KMS-11 (cell line): ENCODE results near the gene KDM4B.

Experiments used
- H2AFZ ChIP-seq: fragments of 200-600 bp; sonication (generic); 2 replicates; pipeline ENCODE4 v1.6.1; 2016; ENCODE audit warnings: antibody characterized with exemption, mixed run types, low read depth
- H3K27ac ChIP-seq: fragments of 200-600 bp; sonication (generic); 2 replicates; pipeline ENCODE4 v1.6.1; 2016; ENCODE audit warnings: mild to moderate bottlenecking, mixed run types
- H3K27me3 ChIP-seq: fragments of 200-600 bp; sonication (generic); 2 replicates; pipeline ENCODE4 v1.6.1; 2017; ENCODE audit warnings: mild to moderate bottlenecking, low read depth, mixed run types, moderate library complexity; ENCODE audit not compliant: insufficient read depth
- H3K36me3 ChIP-seq: fragments of 200-600 bp; sonication (generic); 2 replicates; pipeline ENCODE4 v1.6.1; 2017; ENCODE audit warnings: mild to moderate bottlenecking, mixed run types; ENCODE audit not compliant: insufficient read depth
- H3K4me1 ChIP-seq: fragments of 200-600 bp; sonication (generic); 2 replicates; pipeline ENCODE4 v1.6.1; 2016; ENCODE audit warnings: mild to moderate bottlenecking, low read depth, mixed run types; ENCODE audit not compliant: poor library complexity, severe bottlenecking
- H3K4me2 ChIP-seq: fragments of 200-600 bp; sonication (generic); 2 replicates; pipeline ENCODE4 v1.7.0; 2016; ENCODE audit warnings: mild to moderate bottlenecking, mixed run types
- H3K4me3 ChIP-seq: fragments of 200-600 bp; sonication (generic); IDR thresholded peaks from 2 replicates; pipeline ENCODE4 v1.6.1; 2017; ENCODE audit warnings: low read depth, low read length, mixed read lengths; ENCODE audit not compliant: insufficient read depth
- H3K79me2 ChIP-seq: fragments of 200-600 bp; sonication (generic); 2 replicates; pipeline ENCODE4 v1.6.1; 2016; ENCODE audit warnings: low read depth, mixed run types; ENCODE audit not compliant: insufficient read depth
- H3K9ac ChIP-seq: fragments of 200-600 bp; sonication (generic); 2 replicates; pipeline ENCODE4 v1.6.1; 2016; ENCODE audit warnings: mild to moderate bottlenecking, mixed run types
- H4K20me1 ChIP-seq: fragments of 200-600 bp; sonication (generic); 2 replicates; pipeline ENCODE4 v1.6.1; 2016; ENCODE audit warnings: mild to moderate bottlenecking, mixed run types; ENCODE audit not compliant: insufficient read depth
- CTCF ChIP-seq: fragments of 200-600 bp; sonication (generic); conservative IDR thresholded peaks from 2 replicates; pipeline ENCODE4 v1.6.1; 2017; ENCODE audit warnings: low read depth, mild to moderate bottlenecking, antibody characterized with exemption, low read length, moderate library complexity, mixed read lengths

The KDM4B gene

GRCh38 chr19:5172859-5173630 is 204.1 kb downstream of the KDM4B start:
- Histone ChIP-seq H2AFZ (no peak overlapping the region), H3K4me1 (no peaks in the 10 kb centered on the region), H4K20me1 (no peaks in the 10 kb centered on the region), H3K4me3 (no peak overlapping the region), H3K4me2 (no peak overlapping the region), H3K79me2 (no peaks in the 10 kb centered on the region), H3K36me3 (no peaks in the 10 kb centered on the region), H3K27ac (no peak overlapping the region), H3K9ac (no peak overlapping the region), H3K27me3 (peaks cover 13% of the 10 kb centered on the region; the same call in 1 of the 2 replicates)
- no peak for TF ChIP-seq CTCF

GRCh38 chr19:5173993-5174392 is 205.1 kb downstream of the KDM4B start:
- H3K4me1 ChIP-seq = no peaks in the 10 kb centered on the region
- H3K36me3 ChIP-seq = no peaks in the 10 kb centered on the region
- no peak overlapping the region for H3K9ac ChIP-seq
- no peak for TF ChIP-seq CTCF
- H3K4me2 ChIP-seq = no peak overlapping the region
- no peak overlapping the region for H3K4me3 ChIP-seq
- H3K79me2 ChIP-seq = no peaks in the 10 kb centered on the region
- H4K20me1 ChIP-seq = no peaks in the 10 kb centered on the region
- no peak overlapping the region for H2AFZ ChIP-seq
- peaks cover 23% of the 10 kb centered on the region; the same call in 1 of the 2 replicates for H3K27me3 ChIP-seq
- H3K27ac ChIP-seq = no peak overlapping the region

- peaks cover 42% of the 10 kb centered on the region for H3K27me3 ChIP-seq
- H3K4me2 ChIP-seq = no peak overlapping the region
- no peak overlapping the region for H3K9ac ChIP-seq
- no peak for TF ChIP-seq CTCF
- H4K20me1 ChIP-seq = no peaks in the 10 kb centered on the region
- no peaks in the 10 kb centered on the region for H3K79me2 ChIP-seq
- no peak overlapping the region for H3K27ac ChIP-seq
- H3K4me1 ChIP-seq = no peaks in the 10 kb centered on the region
- no peak overlapping the region for H3K4me3 ChIP-seq
- no peaks in the 10 kb centered on the region for H3K36me3 ChIP-seq
- no peak overlapping the region for H2AFZ ChIP-seq
Measured at GRCh38 chr19:5177745-5178450, 209.0 kb downstream of the KDM4B start.

GRCh38 chr19:5178841-5179240 is 209.9 kb downstream of the KDM4B start:
- no peak overlapping the region for H3K4me2 ChIP-seq
- H3K79me2 ChIP-seq = no peaks in the 10 kb centered on the region
- no peak overlapping the region for H3K27ac ChIP-seq
- no peak for TF ChIP-seq CTCF
- H4K20me1 ChIP-seq = no peaks in the 10 kb centered on the region
- H2AFZ ChIP-seq = no peak overlapping the region
- peaks cover 51% of the 10 kb centered on the region for H3K27me3 ChIP-seq
- no peaks in the 10 kb centered on the region for H3K36me3 ChIP-seq
- H3K9ac ChIP-seq = no peak overlapping the region
- no peaks in the 10 kb centered on the region for H3K4me1 ChIP-seq
- no peak overlapping the region for H3K4me3 ChIP-seq
